PC-9 (cell line): Measurements from ENCODE around the gene MTUS2.

Experiments used
- EZH2 ChIP-seq: fragments of 200-600 bp; sonication (generic); IDR thresholded peaks from 2 replicates; pipeline ENCODE4 v1.8.0; 2017; ENCODE audit warnings: antibody characterized with exemption, low read depth
- TF ChIP-seq, protein P1 (sequence below): fragments of 200-600 bp; sonication (generic); conservative IDR thresholded peaks from 2 replicates; pipeline ENCODE4 v1.6.1; 2017; ENCODE audit warnings: mixed run types, antibody characterized with exemption, mild to moderate bottlenecking, moderate library complexity

DNA sequence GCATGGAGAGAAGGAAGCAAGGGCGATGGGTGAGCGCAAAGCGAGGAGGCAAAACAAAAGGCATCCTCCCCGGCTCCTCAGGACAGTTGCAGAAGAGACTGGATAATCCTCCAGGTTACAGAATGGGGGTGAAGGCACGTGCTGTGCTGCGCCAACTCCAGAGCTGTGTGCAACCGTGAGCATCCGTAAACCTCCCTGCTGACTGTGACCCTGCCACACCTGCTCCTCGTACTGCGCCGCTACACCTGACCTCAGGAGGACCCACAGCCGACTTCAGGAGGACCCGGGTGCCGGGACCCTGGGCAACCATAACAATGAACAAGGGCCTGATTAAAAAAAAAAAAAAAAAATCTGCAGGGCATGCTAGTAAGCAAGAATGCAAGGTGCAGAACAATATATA lies 706.6 kb downstream of the MTUS2 start:
- TF ChIP-seq, protein P1, sequence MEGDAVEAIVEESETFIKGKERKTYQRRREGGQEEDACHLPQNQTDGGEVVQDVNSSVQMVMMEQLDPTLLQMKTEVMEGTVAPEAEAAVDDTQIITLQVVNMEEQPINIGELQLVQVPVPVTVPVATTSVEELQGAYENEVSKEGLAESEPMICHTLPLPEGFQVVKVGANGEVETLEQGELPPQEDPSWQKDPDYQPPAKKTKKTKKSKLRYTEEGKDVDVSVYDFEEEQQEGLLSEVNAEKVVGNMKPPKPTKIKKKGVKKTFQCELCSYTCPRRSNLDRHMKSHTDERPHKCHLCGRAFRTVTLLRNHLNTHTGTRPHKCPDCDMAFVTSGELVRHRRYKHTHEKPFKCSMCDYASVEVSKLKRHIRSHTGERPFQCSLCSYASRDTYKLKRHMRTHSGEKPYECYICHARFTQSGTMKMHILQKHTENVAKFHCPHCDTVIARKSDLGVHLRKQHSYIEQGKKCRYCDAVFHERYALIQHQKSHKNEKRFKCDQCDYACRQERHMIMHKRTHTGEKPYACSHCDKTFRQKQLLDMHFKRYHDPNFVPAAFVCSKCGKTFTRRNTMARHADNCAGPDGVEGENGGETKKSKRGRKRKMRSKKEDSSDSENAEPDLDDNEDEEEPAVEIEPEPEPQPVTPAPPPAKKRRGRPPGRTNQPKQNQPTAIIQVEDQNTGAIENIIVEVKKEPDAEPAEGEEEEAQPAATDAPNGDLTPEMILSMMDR: no peak
- TF ChIP-seq EZH2: no peak
